Peyer's patch (tissue), 4 donors: ENCODE measurements around the gene ANAPC13. TPM values are rescaled to one million over a fixed set of nuclear protein-coding genes. Genes with fewer than 3 reads are reported as not detected.

Source experiments
- DNase-seq, 3 donors: peaks; one replicate each; pipeline ENCODE4 v3.0.0-alpha.2; 2017 to 2019
- H3K27ac ChIP-seq, 4 donors: fragments of 200-600 bp; sonication (generic); one replicate each; pipeline ENCODE4 v1.5.1; 2016 to 2019
- H3K27me3 ChIP-seq, 2 donors: fragments of 200-600 bp; sonication (generic); one replicate each; pipeline ENCODE4 v1.5.1; 2019
- H3K36me3 ChIP-seq, 3 donors: fragments of 200-600 bp; sonication (generic); one replicate each; pipeline ENCODE4 v1.5.1; 2016 to 2019
- H3K4me1 ChIP-seq, 4 donors: fragments of 200-600 bp; sonication (generic); one replicate each; pipeline ENCODE4 v1.5.1; 2016 to 2019
- H3K4me3 ChIP-seq, 4 donors: fragments of 200-600 bp; sonication (generic); 1 replicate in 3 of 4; 2 replicates in 1 of 4; pipeline ENCODE4 v1.5.1; 2016 to 2019; ENCODE audit warnings: mild to moderate bottlenecking in 1 of 4
- H3K9me3 ChIP-seq, 4 donors: fragments of 200-600 bp; sonication (generic); one replicate each; pipeline ENCODE4 v1.5.1; 2016 to 2019; ENCODE audit warnings: mild to moderate bottlenecking in 1 of 4
- CTCF ChIP-seq, 6 experiments: fragments of 450-650 bp in 4 of 6; fragments of 200-600 bp in 2 of 6; sonication (generic) in 1 of 6; IDR thresholded peaks; one replicate each; pipeline ENCODE4 v1.5.1; 2017 to 2019; ENCODE audit warnings: antibody characterized with exemption in 6 of 6, mild to moderate bottlenecking in 3 of 6, moderate library complexity in 1 of 6
- POLR2A ChIP-seq, 2 donors: fragments of 450-650 bp; IDR thresholded peaks; one replicate each; pipeline ENCODE4 v1.5.1; 2017; ENCODE audit warnings: antibody characterized with exemption in 2 of 2, mild to moderate bottlenecking in 2 of 2, moderate library complexity in 2 of 2
- total RNA-seq, 4 donors: library from RNA; depleted of rRNA; stranded (reverse); fragments of >200 nt; gene quantifications; one replicate each; pipeline ENCODE4 v1.1.0, GENCODE V29; 2016

The ANAPC13 gene
- total RNA-seq, 4 donors from 2014 or later: 24.5 to 50.3 (median 39.9) TPM

- no peaks in the 10 kb centered on the region for H3K4me1 ChIP-seq
- H3K27ac ChIP-seq: no peak overlapping the region
- no peaks in the 10 kb centered on the region for H3K27me3 ChIP-seq
- H3K36me3 ChIP-seq: no peaks in the 10 kb centered on the region
- H3K9me3 ChIP-seq: peaks cover 0 to 23% (median 0%) of the 10 kb centered on the region in 4 donors
- no peak for TF ChIP-seq POLR2A (IDR thresholded peaks at IDR 0.05)
- no peak for TF ChIP-seq CTCF (IDR thresholded peaks at IDR 0.05)
- H3K4me3 ChIP-seq: no peak overlapping the region
- no peak for DNase-seq
Observed at GRCh38 chr3:134526319-134526718, 40.5 kb upstream of the ANAPC13 start.

GRCh38 chr3:134525293-134525692, 39.5 kb upstream of the ANAPC13 start:
- TF ChIP-seq CTCF (IDR thresholded peaks at IDR 0.05): no peak
- TF ChIP-seq POLR2A (IDR thresholded peaks at IDR 0.05): no peak
- Histone ChIP-seq H3K27me3 (no peaks in the 10 kb centered on the region), H3K4me3 (no peak overlapping the region), H3K4me1 (no peaks in the 10 kb centered on the region), H3K9me3 (peaks cover 0 to 23% (median 0%) of the 10 kb centered on the region in 4 donors), H3K27ac (no peak overlapping the region), H3K36me3 (no peaks in the 10 kb centered on the region)
- DNase-seq: no peak

- H3K9me3 ChIP-seq: peaks cover 0 to 23% (median 0%) of the 10 kb centered on the region in 4 donors
- DNase-seq: no peak
- TF ChIP-seq POLR2A (IDR thresholded peaks at IDR 0.05): no peak
- TF ChIP-seq CTCF (IDR thresholded peaks at IDR 0.05): no peak
- H3K27ac ChIP-seq: no peak overlapping the region
- H3K27me3 ChIP-seq: no peaks in the 10 kb centered on the region
- no peaks in the 10 kb centered on the region for H3K4me1 ChIP-seq
- no peak overlapping the region for H3K4me3 ChIP-seq
- no peaks in the 10 kb centered on the region for H3K36me3 ChIP-seq
Observed at GRCh38 chr3:134522541-134522940, 36.8 kb upstream of the ANAPC13 start.

- no peak for DNase-seq
Observed at GRCh38 chr3:134517791-134518190, 32.0 kb upstream of the ANAPC13 start.

GRCh38 chr3:134516905-134517304, 31.1 kb upstream of the ANAPC13 start:
- Histone ChIP-seq H3K27ac (no peak overlapping the region), H3K27me3 (no peaks in the 10 kb centered on the region), H3K4me3 (no peak overlapping the region), H3K9me3 (no peaks in the 10 kb centered on the region), H3K4me1 (no peaks in the 10 kb centered on the region), H3K36me3 (no peaks in the 10 kb centered on the region)
- no peak for DNase-seq
- TF ChIP-seq POLR2A (IDR thresholded peaks at IDR 0.05): no peak
- no peak for TF ChIP-seq CTCF (IDR thresholded peaks at IDR 0.05)

More at GRCh38 chr3:134517791-134518190, 32.0 kb upstream of the ANAPC13 start:
- Histone ChIP-seq H3K4me3 (no peak overlapping the region), H3K36me3 (no peaks in the 10 kb centered on the region), H3K27ac (no peak overlapping the region), H3K9me3 (no peaks in the 10 kb centered on the region), H3K4me1 (no peaks in the 10 kb centered on the region), H3K27me3 (no peaks in the 10 kb centered on the region)
- TF ChIP-seq POLR2A (IDR thresholded peaks at IDR 0.05): no peak
- TF ChIP-seq CTCF (IDR thresholded peaks at IDR 0.05): no peak

- H3K27ac ChIP-seq: no peak overlapping the region
- TF ChIP-seq POLR2A (IDR thresholded peaks at IDR 0.05) (no peak), CTCF (IDR thresholded peaks at IDR 0.05) (no peak)
- no peak overlapping the region for H3K4me3 ChIP-seq
- DNase-seq: no peak
- H3K4me1 ChIP-seq: no peaks in the 10 kb centered on the region
- peaks cover 0 to 10% (median 0%) of the 10 kb centered on the region in 3 donors for H3K36me3 ChIP-seq
- H3K9me3 ChIP-seq: no peaks in the 10 kb centered on the region
- no peaks in the 10 kb centered on the region for H3K27me3 ChIP-seq
Observed at GRCh38 chr3:134511500-134511899, 25.7 kb upstream of the ANAPC13 start.
